OCI-LY1 (cell line): Measurements from ENCODE around the gene FRS2.

Experiments used
- H2AFZ ChIP-seq: fragments of 200-600 bp; sonication (generic), shearing (Covaris generic); 2 replicates; pipeline ENCODE4 v1.6.0; 2014; ENCODE audit warnings: antibody characterized with exemption, mild to moderate bottlenecking, low read length
- H3F3A ChIP-seq: fragments of 200-600 bp; sonication (generic), shearing (Covaris generic); 2 replicates; pipeline ENCODE4 v1.6.0; 2014; ENCODE audit warnings: mild to moderate bottlenecking, antibody characterized with exemption, low read length, moderate library complexity; ENCODE audit not compliant: insufficient read depth
- H3K27ac ChIP-seq: fragments of 200-600 bp; sonication (generic); 2 replicates; pipeline ENCODE4 v1.5.1; 2014; ENCODE audit warnings: low read length, mixed run types, mild to moderate bottlenecking, low read depth; ENCODE audit not compliant: poor library complexity, severe bottlenecking
- H3K27me3 ChIP-seq: fragments of 200-600 bp; sonication (generic); 2 replicates; pipeline ENCODE4 v1.6.0; 2014; ENCODE audit warnings: antibody characterized with exemption, mild to moderate bottlenecking, low read length, moderate library complexity; ENCODE audit not compliant: insufficient read depth
- H3K36me3 ChIP-seq: fragments of 200-600 bp; sonication (generic); 2 replicates; pipeline ENCODE4 v1.6.1; 2014; ENCODE audit warnings: mild to moderate bottlenecking, antibody characterized with exemption, low read length, moderate library complexity, mixed read lengths; ENCODE audit not compliant: insufficient read depth
- H3K4me1 ChIP-seq: fragments of 200-600 bp; sonication (generic); 2 replicates; pipeline ENCODE4 v1.5.1; 2014; ENCODE audit warnings: mild to moderate bottlenecking, low read length, moderate library complexity; ENCODE audit not compliant: insufficient read depth, severe bottlenecking
- H3K4me2 ChIP-seq: fragments of 200-600 bp; sonication (generic), shearing (Covaris generic); 2 replicates; pipeline ENCODE4 v1.6.1; 2014; ENCODE audit warnings: low read length
- H3K4me3 ChIP-seq: fragments of 200-600 bp; sonication (generic); 2 replicates; pipeline ENCODE4 v1.5.1; 2014; ENCODE audit warnings: low read length, low read depth, mild to moderate bottlenecking, mixed read lengths; ENCODE audit not compliant: poor library complexity, severe bottlenecking
- H3K79me2 ChIP-seq: fragments of 200-600 bp; shearing (Covaris generic); 2 replicates; pipeline ENCODE4 v1.6.1; 2016; ENCODE audit warnings: mixed run types, low read length, mixed read lengths; ENCODE audit not compliant: insufficient read depth
- H3K9ac ChIP-seq: fragments of 200-600 bp; sonication (generic), shearing (Covaris generic); 2 replicates; pipeline ENCODE4 v1.6.1; 2014; ENCODE audit warnings: mild to moderate bottlenecking, low read length, mixed read lengths
- H3K9me2 ChIP-seq: fragments of 200-600 bp; sonication (generic), shearing (Covaris generic); 2 replicates; pipeline ENCODE4 v1.6.1; 2014; ENCODE audit warnings: low read depth, mild to moderate bottlenecking, low read length, mixed read lengths
- H3K9me3 ChIP-seq: fragments of 200-600 bp; shearing (Covaris generic); 2 replicates; pipeline ENCODE4 v1.6.1; 2014; ENCODE audit warnings: low read length, mixed read lengths
- H4K20me1 ChIP-seq: fragments of 200-600 bp; sonication (generic), shearing (Covaris generic); 2 replicates; pipeline ENCODE4 v1.6.0; 2016; ENCODE audit warnings: mild to moderate bottlenecking, low read length; ENCODE audit not compliant: insufficient read depth
- EZH2 ChIP-seq: fragments of 200-600 bp; sonication (generic), shearing (Covaris generic); IDR thresholded peaks from 2 replicates; pipeline ENCODE4 v1.8.0; 2017; ENCODE audit warnings: borderline replicate concordance, mixed run types, mild to moderate bottlenecking, antibody characterized with exemption, low read length, moderate library complexity, mixed read lengths
- TF ChIP-seq, protein P1 (sequence below): fragments of 200-600 bp; sonication (generic), shearing (Covaris generic); IDR thresholded peaks from 2 replicates; pipeline ENCODE4 v1.5.1; 2017; ENCODE audit warnings: mild to moderate bottlenecking, antibody characterized with exemption, low read length, moderate library complexity, mixed read lengths

The FRS2 gene

GRCh38 chr12:69533844-69534243, 63.7 kb downstream of the FRS2 start:
- TF ChIP-seq, protein P1, sequence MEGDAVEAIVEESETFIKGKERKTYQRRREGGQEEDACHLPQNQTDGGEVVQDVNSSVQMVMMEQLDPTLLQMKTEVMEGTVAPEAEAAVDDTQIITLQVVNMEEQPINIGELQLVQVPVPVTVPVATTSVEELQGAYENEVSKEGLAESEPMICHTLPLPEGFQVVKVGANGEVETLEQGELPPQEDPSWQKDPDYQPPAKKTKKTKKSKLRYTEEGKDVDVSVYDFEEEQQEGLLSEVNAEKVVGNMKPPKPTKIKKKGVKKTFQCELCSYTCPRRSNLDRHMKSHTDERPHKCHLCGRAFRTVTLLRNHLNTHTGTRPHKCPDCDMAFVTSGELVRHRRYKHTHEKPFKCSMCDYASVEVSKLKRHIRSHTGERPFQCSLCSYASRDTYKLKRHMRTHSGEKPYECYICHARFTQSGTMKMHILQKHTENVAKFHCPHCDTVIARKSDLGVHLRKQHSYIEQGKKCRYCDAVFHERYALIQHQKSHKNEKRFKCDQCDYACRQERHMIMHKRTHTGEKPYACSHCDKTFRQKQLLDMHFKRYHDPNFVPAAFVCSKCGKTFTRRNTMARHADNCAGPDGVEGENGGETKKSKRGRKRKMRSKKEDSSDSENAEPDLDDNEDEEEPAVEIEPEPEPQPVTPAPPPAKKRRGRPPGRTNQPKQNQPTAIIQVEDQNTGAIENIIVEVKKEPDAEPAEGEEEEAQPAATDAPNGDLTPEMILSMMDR = no peak
- H4K20me1 ChIP-seq = no peaks in the 10 kb centered on the region
- no peak overlapping the region for H3K4me2 ChIP-seq
- no peak overlapping the region for H2AFZ ChIP-seq
- H3K36me3 ChIP-seq = peaks cover 6% of the 10 kb centered on the region
- H3K9ac ChIP-seq = no peak overlapping the region
- peaks cover under 1% of the 10 kb centered on the region; the same call in 1 of the 2 replicates for H3K79me2 ChIP-seq
- no peaks in the 10 kb centered on the region for H3K9me3 ChIP-seq
- H3K4me3 ChIP-seq = no peak overlapping the region
- H3K9me2 ChIP-seq = no peaks in the 10 kb centered on the region
- H3K27me3 ChIP-seq = no peaks in the 10 kb centered on the region
- H3F3A ChIP-seq = no peaks in the 10 kb centered on the region
- H3K4me1 ChIP-seq = no peaks in the 10 kb centered on the region
- H3K27ac ChIP-seq = no peak overlapping the region

GRCh38 chr12:69534389-69534822, 64.2 kb downstream of the FRS2 start:
- TF ChIP-seq EZH2 = no peak
- TF ChIP-seq, protein P1 = no peak
- Histone ChIP-seq H3K9me2 (no peaks in the 10 kb centered on the region), H3K9me3 (no peaks in the 10 kb centered on the region), H3K79me2 (no peaks in the 10 kb centered on the region), H2AFZ (no peak overlapping the region), H4K20me1 (no peaks in the 10 kb centered on the region), H3K4me3 (no peak overlapping the region), H3K4me1 (no peaks in the 10 kb centered on the region), H3K27me3 (no peaks in the 10 kb centered on the region), H3K9ac (no peak overlapping the region), H3F3A (no peaks in the 10 kb centered on the region), H3K36me3 (peaks cover 6% of the 10 kb centered on the region), H3K27ac (no peak overlapping the region), H3K4me2 (no peak overlapping the region)

- no peak overlapping the region for H3K4me3 ChIP-seq
- TF ChIP-seq, protein P1 = no peak
- TF ChIP-seq EZH2 = no peak
- H3K27me3 ChIP-seq = no peaks in the 10 kb centered on the region
- peaks cover 9% of the 10 kb centered on the region; the same call in 1 of the 2 replicates for H3K36me3 ChIP-seq
- no peak overlapping the region for H3K27ac ChIP-seq
- H3K9ac ChIP-seq = no peak overlapping the region
- H2AFZ ChIP-seq = no peak overlapping the region
- no peaks in the 10 kb centered on the region for H4K20me1 ChIP-seq
- H3K79me2 ChIP-seq = no peaks in the 10 kb centered on the region
- H3K4me2 ChIP-seq = no peak overlapping the region
- H3K9me3 ChIP-seq = no peaks in the 10 kb centered on the region
- H3K9me2 ChIP-seq = no peaks in the 10 kb centered on the region
- no peaks in the 10 kb centered on the region for H3F3A ChIP-seq
- H3K4me1 ChIP-seq = no peaks in the 10 kb centered on the region
Measured at GRCh38 chr12:69540987-69541386, 70.8 kb downstream of the FRS2 start.
